HG02763 (cell line): ENCODE measurements around the gene QSOX2.

ENCODE experiments used
- ATAC-seq: cut with Tn5 transposase; IDR thresholded peaks from one replicate; pipeline ENCODE4 v1.9.1; 2021; ENCODE audit warnings: mild to moderate bottlenecking, moderate library complexity; ENCODE audit not compliant: unreplicated experiment

Gene QSOX2

DNA sequence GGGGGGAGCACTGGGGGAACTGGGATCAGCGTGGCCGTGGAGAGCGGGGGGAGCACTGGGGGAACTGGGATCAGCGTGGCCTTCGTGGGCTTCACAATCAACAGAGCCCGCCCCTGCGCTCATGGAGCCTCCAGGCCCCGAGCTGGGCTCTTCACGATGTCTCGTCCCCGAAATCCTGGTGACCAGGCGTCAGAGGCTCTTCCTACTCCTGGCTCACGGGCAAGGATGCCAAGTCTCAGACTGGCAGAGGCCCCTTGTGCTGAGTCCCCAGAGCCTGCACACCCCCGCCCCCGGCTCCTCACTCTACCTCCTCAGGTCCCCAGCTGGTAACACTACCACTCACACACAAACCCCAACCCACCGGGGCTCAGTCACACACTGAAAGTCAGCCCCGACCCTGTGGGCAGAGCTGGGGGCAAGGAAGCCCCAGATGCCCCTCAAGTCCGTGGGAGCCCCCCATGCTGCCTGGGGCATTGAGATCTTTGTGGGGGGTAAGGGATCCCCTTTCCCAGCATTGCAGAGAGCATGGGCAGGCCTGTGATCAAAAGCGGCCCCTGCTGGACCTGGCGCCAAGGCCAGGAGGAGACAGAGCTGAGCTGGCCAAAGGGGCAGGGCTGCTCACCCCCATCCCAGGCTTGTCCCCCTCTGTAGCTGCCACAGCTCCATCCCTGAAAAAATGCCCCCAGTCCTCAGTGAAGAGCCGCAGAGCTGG lies 67.4 kb downstream of the QSOX2 start:
- no peak for ATAC-seq

DNA sequence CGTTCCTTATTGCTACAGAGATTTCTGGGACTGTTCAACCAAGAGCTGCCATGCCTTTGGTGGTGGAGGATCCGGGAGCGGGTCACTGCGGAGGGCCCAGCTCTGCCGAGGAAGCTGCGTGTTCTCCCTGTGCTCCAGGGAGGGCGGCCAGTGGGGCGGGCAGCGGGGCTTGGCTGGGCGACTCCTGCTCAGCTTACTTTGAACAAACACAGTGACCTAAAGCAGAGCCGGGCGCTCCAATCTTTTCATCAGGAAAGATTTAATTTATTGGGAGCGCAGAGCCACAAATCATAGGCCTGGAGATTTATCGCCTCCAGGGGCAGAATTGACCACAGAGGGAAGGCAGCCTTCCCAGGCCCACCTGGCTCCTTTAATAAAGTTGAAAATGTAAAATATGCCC lies 68.4 kb downstream of the QSOX2 start:
- ATAC-seq = no peak

DNA sequence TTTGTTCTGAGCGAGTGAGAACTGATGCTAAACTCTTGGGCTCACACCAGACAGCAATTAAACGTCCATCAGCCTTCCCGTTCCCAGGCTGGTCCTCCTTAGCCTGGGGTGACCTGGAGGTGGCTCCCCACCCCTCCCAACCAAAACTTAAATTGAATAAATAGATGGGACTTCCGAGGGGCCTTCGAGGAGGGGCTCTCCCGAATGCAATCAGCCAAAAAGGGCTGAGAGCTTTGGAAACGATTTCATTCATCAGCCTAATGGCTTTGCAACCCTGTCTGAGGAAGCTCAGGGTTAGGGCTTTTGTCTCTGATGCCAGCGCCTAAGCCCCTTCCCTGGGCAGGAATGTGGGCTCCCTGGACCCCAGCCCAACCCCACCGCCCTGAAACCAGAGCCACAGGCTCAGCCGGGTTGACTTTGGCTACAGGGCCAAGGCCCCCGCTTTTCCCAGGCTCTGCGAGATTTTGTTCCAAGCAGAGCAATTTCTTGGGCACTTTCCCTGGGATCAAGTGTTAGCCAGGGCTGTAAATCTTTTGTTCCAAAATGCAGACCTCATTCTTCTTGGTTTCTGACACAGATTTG lies 69.9 kb downstream of the QSOX2 start:
- no peak for ATAC-seq

DNA sequence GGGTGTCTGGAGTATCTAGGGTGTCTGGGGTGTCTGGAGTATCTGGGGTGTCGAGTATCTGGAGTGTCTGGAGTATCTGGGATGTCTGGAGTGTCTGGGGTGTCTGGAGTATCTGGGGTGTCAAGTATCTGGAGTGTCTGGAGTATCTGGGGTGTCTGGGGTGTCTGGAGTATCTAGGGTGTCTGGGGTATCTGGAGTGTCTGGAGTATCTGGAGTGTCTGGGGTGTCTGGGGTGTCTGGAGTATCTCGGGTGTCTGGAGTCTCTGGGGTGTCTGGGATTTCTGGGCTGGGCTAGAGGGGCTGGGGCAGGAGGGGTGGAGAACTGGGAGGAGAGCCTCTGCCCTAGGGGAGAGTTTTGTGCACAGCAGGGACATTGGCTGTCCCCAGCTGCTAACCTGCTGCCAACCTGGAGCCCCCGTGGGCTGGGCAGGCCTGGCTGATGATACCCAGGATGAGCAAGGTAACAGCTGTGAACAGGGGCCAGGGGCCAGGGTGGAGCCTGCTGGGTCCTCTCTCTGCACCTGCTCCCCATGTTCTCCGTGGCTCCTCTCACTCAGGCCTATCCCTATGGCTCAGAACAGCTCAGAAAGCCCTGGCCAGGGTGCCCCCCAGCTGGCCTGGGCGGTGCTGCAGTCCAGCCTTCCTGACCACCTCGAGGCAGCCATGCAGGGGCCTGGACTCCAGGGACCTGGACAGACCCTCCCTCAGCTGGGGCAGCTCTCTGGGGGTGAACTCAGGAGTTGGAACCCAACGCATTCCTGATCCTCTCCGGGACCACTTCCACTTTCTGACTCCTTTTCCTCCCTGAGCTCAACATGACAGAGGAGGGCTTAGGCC lies 70.6 kb downstream of the QSOX2 start:
- ATAC-seq = no peak

GRCh38 chr9:136173648-136174290 lies 71.8 kb downstream of the QSOX2 start:
- ATAC-seq = no peak

DNA sequence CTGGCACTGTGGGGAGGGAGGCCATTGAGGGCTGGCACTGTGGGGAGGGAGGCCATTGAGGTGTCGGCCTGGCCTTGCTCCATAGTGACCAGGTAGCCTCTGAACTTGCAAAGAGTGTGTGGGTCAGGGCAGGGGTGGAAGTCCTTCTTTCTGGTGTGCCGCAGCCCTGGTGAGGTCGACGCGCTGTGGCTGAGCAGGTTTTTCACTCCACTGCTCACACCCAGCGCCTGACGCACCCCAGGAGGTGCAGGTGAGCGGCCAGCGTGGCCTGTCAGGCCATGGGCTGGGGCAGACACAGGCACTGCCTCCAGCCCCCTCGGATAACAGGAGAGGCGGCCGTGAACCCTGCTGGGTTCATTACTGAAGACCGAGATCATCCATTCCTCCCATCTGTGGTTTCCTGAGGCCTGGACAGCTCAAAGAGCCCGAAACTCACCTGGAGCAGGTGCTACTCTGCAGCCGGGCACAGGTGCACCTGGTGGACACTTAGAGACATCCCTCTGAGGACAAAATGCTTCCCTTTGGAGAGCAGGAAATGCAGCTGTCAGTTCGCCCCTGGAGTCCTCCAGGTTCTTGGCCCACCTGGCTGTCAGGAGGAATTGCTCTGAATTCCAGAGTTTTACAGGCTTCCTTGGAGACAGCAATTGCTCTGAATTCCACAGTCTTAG lies 73.1 kb downstream of the QSOX2 start:
- no peak for ATAC-seq

- no peak for ATAC-seq
These were observed 73.7 kb downstream of the QSOX2 start for GRCh38 chr9:136171801-136172411.

DNA sequence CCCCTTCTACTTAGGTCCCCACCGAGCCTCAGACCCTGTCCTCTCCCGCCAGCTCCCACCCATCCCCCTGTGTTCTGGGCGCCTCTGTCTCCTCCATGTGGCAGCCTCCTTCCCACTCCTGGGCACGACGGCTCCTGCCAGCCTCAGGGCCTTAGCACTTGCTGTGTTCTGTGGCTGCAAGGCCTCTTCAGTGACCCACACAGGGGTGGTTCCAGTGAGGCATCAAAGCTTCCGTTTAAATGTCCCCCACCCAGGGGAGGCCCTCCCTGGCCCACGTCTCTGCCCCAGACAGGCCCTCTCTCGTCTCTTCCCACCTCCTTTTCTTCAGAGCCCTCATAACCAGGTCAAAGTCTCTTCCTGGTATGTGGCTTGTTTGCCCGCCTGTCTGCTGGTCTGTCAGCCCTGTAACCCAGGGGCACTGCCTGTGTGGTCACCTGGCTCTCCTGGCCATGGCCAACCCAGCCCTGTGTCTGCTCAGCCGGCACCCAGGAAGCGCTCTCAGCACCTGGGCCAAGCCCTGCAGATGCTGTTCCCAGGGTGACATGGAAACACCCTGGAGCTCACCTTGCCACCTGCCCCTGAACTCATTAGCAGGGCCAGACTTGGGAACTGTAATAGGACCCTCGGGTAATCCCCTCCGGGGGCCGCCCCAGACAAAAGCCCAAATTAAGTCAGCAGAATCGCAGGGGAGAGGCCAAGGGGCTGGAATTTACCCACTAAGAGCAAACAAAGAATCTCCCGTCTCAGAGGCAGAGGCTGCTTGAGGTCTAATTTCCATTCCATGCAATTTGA lies 74.4 kb downstream of the QSOX2 start:
- ATAC-seq = no peak

DNA sequence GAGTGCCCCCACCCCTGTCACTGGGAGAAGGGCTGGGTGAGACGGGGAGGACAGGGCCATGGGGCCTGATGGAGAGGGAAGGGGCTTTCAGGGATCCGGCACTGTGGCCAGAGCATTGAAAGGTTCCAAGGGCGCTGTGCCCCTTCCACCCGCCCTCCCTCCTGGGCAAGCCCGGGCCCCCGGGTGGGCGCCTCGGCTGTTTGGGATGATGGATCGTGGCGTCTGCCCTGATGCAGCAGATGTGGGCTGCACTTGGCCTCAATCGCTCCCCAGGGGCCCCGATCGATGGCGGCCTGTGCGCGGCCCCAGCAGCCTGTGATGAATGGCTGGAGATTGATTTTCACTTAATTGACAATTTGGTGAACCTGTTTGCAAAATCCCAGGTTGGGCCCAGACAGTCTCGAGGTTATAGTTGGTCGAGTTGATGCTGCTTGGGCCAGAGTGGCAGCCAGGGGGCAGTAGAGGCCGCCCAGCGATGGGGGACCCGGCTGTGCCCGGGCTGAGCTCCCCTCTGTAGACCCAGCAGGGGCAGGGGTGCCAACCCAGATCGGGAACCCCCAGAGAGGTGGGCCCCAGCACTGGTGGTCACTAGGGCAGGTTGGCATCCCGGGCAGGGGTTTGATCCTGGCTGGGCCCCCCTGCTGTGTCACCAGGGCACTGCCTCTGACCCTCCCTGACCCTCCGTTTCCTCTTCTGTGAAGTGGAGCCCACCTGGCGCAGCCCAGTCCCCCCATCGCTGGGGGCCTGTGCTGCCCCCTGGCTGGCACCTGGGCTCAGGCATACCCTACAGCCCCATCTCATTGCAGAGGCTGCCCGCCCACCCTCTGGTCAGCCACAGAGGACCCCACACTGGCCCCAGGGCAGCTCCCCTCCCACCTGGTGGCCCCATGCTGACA lies 75.4 kb downstream of the QSOX2 start:
- no peak for ATAC-seq

GRCh38 chr9:136169495-136169894 lies 76.1 kb downstream of the QSOX2 start:
- no peak for ATAC-seq

DNA sequence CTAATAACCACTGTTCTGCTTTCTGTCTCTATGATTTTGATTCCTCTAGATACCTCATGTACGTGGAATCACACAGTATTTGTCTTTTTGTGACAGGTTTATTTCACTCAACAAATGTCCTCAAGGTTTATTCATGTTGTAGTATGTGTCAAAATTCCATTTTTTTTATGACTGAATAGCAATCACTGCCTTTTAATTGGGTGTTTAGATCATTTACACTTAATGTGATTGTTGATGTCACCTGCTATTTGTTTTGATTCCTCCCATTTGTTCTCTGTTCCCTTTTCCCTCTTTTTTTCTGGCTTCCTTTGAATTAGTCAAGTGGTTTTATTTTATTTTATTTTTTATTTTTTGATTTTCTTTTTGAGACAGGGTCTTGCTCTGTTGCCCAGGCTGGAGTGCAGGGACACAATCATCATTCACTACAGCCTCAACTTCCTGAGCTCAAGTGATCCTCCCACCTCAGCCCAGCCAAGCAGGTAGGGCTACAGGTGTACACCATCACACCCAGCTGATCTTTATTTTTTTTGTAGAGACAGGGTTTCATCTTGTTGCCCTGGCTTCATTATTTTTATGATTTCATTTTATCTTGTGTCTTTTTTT lies 82.3 kb downstream of the QSOX2 start:
- ATAC-seq = no peak

- ATAC-seq = no peak
These were observed 84.5 kb downstream of the QSOX2 start for GRCh38 chr9:136160995-136161610.

- ATAC-seq = no peak
These were observed 85.2 kb downstream of the QSOX2 start for GRCh38 chr9:136160381-136160841.

DNA sequence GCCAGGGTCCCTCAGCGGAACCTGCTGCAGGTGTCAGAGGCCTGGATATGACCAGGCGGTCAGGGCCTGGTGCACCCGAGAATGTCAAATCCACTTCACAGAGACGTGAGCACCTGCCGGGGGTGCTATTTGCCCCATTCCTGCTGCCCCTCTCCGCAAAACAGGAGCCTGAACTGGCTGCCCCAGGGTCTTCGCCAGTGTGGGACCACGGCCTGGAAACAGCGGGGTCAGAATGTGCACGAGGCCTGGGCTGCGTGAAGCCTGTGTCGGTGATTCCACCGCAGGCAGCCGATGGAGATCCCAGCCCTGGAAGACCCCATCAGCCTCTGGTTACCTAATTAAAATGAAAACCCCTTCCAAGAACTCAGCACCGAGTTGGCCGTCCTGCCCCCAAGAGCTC lies 85.8 kb downstream of the QSOX2 start:
- ATAC-seq = no peak

DNA sequence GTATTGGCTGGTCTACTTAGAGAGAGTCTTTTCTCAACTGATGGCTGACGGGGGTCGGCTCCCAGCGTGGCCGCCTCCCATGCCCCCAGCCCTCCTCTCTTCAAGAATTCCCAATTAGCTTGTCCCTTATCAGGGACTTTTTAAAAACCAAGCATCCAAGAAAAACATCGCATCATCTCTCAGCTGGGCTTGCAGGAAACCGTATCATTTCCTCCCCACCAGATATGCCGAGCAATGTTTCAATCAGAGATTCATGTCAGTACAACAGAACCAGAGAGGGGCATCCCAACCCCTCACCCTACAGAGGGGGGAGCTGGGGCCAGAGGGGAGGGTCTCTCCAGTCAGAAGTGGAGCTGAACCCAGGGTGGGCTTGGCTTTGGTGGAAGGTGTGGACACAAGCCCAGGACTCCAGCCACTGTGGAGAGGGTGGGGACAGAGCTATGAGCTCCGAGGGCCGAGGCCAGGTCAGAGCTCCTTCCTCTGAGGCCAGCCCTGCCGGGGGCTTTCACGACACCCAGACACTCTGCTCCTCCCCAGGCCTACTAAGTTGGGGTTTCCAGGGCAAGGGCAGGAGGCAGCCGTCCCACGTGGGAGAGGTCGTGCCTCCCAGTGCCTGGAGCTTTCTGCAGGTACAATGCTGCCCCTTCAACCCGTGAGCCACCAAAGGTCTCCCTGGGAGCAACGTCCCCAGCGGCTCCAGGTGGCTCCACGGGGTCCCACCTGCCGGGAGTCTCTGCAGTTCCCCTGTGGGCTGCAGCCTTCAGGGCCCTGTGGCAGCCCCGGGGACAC lies 87.9 kb downstream of the QSOX2 start:
- ATAC-seq = no peak
